Measurements from ENCODE around the gene GCK.

Gene GCK

GRCh38 chr7:44189286-44189992 is at the start of gene GCK:
Gene GCK, minus strand, starts transcription at chr7:44189439. Its CDS starts 486 bp downstream, at chr7:44188953.
- POLR2A ChIA-PET: no interaction called here
- DNase-seq (ENCODE audit: low read depth, low spot score): no peak
- TF ChIP-seq, protein P1, sequence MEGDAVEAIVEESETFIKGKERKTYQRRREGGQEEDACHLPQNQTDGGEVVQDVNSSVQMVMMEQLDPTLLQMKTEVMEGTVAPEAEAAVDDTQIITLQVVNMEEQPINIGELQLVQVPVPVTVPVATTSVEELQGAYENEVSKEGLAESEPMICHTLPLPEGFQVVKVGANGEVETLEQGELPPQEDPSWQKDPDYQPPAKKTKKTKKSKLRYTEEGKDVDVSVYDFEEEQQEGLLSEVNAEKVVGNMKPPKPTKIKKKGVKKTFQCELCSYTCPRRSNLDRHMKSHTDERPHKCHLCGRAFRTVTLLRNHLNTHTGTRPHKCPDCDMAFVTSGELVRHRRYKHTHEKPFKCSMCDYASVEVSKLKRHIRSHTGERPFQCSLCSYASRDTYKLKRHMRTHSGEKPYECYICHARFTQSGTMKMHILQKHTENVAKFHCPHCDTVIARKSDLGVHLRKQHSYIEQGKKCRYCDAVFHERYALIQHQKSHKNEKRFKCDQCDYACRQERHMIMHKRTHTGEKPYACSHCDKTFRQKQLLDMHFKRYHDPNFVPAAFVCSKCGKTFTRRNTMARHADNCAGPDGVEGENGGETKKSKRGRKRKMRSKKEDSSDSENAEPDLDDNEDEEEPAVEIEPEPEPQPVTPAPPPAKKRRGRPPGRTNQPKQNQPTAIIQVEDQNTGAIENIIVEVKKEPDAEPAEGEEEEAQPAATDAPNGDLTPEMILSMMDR (IDR thresholded peaks at IDR 0.05; ENCODE audit: insufficient read depth, low read length, missing control alignments): no peak
- H3K4me3 ChIP-seq (ENCODE audit: low read depth, low read length): no peak within 1 kb of the TSS
- CTCF ChIA-PET: interaction anchor here (0.9 to 1.4 kb wide), 3 partner anchors 12 to 19 kb away, joined by 3 to 4 read pairs (median 3); partner anchors contain the start of gene YKT6

DNA sequence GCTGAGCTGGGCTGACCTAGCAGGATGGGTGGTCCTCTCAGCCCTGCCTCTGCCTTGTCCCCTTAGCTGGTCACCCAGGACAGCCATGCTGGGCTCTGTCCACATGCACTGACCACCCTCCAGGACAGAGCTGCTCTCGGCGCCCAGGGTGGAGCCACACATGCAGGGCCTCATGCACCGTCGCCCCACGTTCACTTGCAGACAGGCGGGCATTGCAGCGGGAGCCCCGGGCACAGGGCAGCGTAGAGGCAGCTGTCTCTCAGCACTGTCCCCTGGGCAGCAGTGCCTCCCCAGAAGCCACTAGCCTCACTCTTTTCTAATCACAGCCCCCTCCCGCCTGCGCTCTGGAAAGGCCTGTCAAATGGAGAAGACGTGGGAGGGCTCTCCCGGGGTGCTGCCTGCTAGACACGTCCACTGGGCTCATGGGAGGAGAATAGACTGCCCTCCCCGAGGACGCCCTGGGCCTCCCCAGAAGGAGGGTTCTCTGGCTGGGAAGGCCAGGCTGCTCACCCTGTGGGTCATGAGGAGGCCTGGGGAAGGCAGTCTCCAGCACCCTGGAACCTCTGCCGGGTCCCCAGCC is 49.0 kb upstream of the GCK start:
- H3K4me3 ChIP-seq (ENCODE audit: low read depth, low read length): no peak overlapping the region
- TF ChIP-seq, protein P1 (IDR thresholded peaks at IDR 0.05; ENCODE audit: insufficient read depth, low read length, missing control alignments): no peak
- POLR2A ChIA-PET: no interaction called here
- DNase-seq (ENCODE audit: low read depth, low spot score): no peak
- CTCF ChIA-PET: interaction anchor here (1.1 kb wide), 1 partner anchor 21 kb away, joined by 3 read pairs; no protein-coding TSS in a partner anchor

DNA sequence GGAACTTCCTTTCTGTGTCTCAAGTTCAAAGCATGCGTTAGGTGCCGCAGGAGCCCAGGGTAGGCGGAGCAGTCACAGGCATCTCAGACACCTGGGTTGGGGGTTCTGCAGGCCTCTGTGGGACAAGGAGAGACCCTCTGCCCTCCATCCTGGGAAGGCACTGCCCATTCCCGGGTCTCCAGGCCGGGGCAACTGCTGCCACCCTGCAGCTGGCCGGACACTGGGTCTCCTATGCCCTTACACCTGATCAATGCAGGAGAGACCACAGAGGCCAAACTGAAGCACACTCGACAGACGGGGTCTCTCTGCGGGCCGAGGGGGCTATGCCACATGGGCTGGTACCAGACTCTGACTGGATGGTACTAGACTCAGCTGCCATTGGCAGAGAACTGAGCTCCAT is 48.5 kb upstream of the GCK start:
- ChIA-PET POLR2A (no interaction called here), CTCF (no interaction called here)
- TF ChIP-seq, protein P1 (IDR thresholded peaks at IDR 0.05; ENCODE audit: insufficient read depth, low read length, missing control alignments): no peak
- no peak for DNase-seq (ENCODE audit: low read depth, low spot score)
- H3K4me3 ChIP-seq (ENCODE audit: low read depth, low read length): no peak overlapping the region

DNA sequence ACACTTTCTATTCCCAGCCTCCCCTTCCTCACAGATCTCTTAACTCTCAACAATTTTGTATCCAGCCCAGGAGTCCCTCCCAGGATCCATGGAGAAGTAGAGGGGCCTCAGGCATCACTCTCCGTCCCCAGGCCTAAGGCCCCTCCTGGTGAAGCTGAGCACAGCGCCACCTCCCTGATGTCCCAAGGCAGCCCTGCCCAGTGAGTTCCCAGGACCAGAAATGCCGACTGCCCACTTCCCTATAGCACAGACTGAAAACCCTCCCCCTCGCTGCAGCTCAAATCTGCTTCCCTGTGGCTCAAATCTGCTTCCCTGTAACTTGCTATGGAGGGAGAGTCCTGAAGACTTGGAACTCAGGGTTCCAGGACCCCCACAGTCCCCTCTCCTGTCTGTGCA is 47.1 kb upstream of the GCK start:
- ChIA-PET POLR2A (no interaction called here), CTCF (interaction anchor here (0.7 to 1.0 kb wide), 3 partner anchors 244 to 329 kb away, joined by 3 to 4 read pairs (median 3); no protein-coding TSS in a partner anchor)
- DNase-seq (ENCODE audit: low read depth, low spot score): no peak
- H3K4me3 ChIP-seq (ENCODE audit: low read depth, low read length): no peak overlapping the region
- TF ChIP-seq, protein P1 (IDR thresholded peaks at IDR 0.05; ENCODE audit: insufficient read depth, low read length, missing control alignments): no peak

DNA sequence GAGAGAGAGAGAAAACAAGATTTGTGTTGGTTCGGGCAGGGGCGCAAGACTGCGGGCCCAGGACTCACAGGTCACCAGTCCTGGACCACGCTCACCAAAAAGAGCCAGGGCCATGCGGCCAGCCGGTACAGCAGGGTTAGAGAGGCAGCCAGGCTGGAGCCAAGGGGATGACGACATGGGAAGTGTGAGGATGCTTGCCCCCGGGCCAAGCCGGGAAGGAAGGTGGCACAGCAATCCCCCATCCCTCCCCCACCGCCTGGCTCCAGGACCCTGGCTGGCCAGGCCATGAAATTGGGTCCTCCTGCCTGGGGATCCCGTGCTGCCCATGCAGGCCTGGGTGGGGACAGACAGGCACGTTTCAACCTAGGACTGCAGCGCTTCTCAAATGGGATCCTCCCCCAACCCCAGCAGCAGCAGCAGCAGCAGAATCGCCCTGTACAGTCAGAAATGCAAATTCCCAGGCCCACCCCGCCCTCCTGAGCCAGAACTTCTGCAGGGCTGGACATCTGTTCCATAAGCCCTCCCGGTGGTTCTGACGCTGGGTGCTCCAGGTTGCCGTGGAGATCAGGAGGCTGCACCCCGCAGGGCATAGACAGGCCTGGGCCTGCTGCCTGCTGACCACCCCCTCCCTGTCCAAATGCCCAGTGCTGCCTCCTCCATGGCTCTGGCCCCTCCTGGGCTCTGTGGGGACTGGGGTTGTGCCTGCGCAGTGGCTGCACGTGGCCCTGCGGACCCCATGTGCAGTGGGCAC is 46.5 kb upstream of the GCK start:
- POLR2A ChIA-PET: no interaction called here
- no peak for DNase-seq (ENCODE audit: low read depth, low spot score)
- H3K4me3 ChIP-seq (ENCODE audit: low read depth, low read length): no peak overlapping the region
- CTCF ChIA-PET: interaction anchor here (0.7 kb wide), 1 partner anchor 330 kb away, joined by 3 read pairs; no protein-coding TSS in a partner anchor
- TF ChIP-seq, protein P1 (IDR thresholded peaks at IDR 0.05; ENCODE audit: insufficient read depth, low read length, missing control alignments): no peak

GRCh38 chr7:44235066-44235465 is 45.8 kb upstream of the GCK start:
- ChIA-PET CTCF (no interaction called here), POLR2A (no interaction called here)
- TF ChIP-seq, protein P1 (IDR thresholded peaks at IDR 0.05; ENCODE audit: insufficient read depth, low read length, missing control alignments): no peak
- no peak overlapping the region for H3K4me3 ChIP-seq (ENCODE audit: low read depth, low read length)
- DNase-seq (ENCODE audit: low read depth, low spot score): no peak
